ENCODE data around the gene TAS2R60. TPM values are rescaled to one million over a fixed set of nuclear protein-coding genes. Genes with fewer than 3 reads are reported as not detected.
A peak's percentile ranks its signal among the peaks of the same experiment; 100 is the strongest.

TAS2R60 gene
- total and polyA plus RNA-seq, 2 experiments from 2014 or later = 0.37 to 4.0 TPM

GRCh38 chr7:143407287-143408251 is 35.7 kb upstream of the TAS2R60 start:
- ATAC-seq = no peak; the same call in 1 of the 3 replicates
- Mint-ChIP-seq H3K27ac (peak overlapping the region; percentile 96), H3K4me3 (peak overlapping the region; percentile 95), H3K9me3 (no peaks in the 10 kb centered on the region; the same call in 2 of the 3 replicates), H3K27me3 (ENCODE audit: insufficient read depth, low read depth, poor library complexity) (peaks cover 34% of the 10 kb centered on the region), H3K4me1 (peaks cover 78% of the 10 kb centered on the region), H3K36me3 (ENCODE audit: low read depth) (peaks cover 44% of the 10 kb centered on the region)
- Histone ChIP-seq H2AFZ (no peak overlapping the region), H3K4me1 (ENCODE audit: insufficient read depth) (peaks cover 77% of the 10 kb centered on the region), H3K27ac (ENCODE audit: low read depth) (peak overlapping the region; percentile 83), H3K4me3 (peak overlapping the region; percentile 95), H3K79me2 (replicated peaks; ENCODE audit: insufficient read depth) (peaks cover 62% of the 10 kb centered on the region), H3K9me2 (ENCODE audit: insufficient read depth) (no peaks in the 10 kb centered on the region), H3K27me3 (ENCODE audit: insufficient read depth) (no peaks in the 10 kb centered on the region), H3K4me2 (peak overlapping the region; percentile 97), H4K20me1 (replicated peaks; ENCODE audit: insufficient read depth) (peaks cover 2% of the 10 kb centered on the region; the same call in 1 of the 2 replicates), H3F3A (replicated peaks; ENCODE audit: low read depth) (peaks cover 8% of the 10 kb centered on the region), H3K36me3 (ENCODE audit: insufficient read depth) (peaks cover 10% of the 10 kb centered on the region)
- DNase-seq (ENCODE audit: low spot score) = no peak
- TF ChIP-seq REST (IDR thresholded peaks at IDR 0.05; ENCODE audit: unreplicated experiment) (no peak), ZNF331 (CRISPR knock-in tag; IDR thresholded peaks at IDR 0.05; ENCODE audit: low read depth) (no peak), POLR2AphosphoS5 (IDR thresholded peaks at IDR 0.05; ENCODE audit: low read depth) (no peak; the same call in 1 of the 2 replicates)

GRCh38 chr7:143408252-143408685 is 35.0 kb upstream of the TAS2R60 start:
- H3K9me2 ChIP-seq (ENCODE audit: insufficient read depth) = no peaks in the 10 kb centered on the region
- DNase-seq (ENCODE audit: low spot score) (peak; percentile 47), ATAC-seq (peak; percentile 40)
- H3K36me3 ChIP-seq (ENCODE audit: insufficient read depth) = peaks cover 4% of the 10 kb centered on the region
- H3K36me3 Mint-ChIP-seq (ENCODE audit: low read depth) = peaks cover 41% of the 10 kb centered on the region
- H3F3A ChIP-seq (replicated peaks; ENCODE audit: low read depth) = peaks cover 8% of the 10 kb centered on the region
- peaks cover 55% of the 10 kb centered on the region for H3K79me2 ChIP-seq (replicated peaks; ENCODE audit: insufficient read depth)
- H2AFZ ChIP-seq = no peak overlapping the region
- peak overlapping the region; percentile 95 for H3K4me3 ChIP-seq
- peak overlapping the region; percentile 95 for H3K4me3 Mint-ChIP-seq
- peaks cover 85% of the 10 kb centered on the region for H3K4me1 Mint-ChIP-seq
- H3K4me2 ChIP-seq = peak overlapping the region; percentile 97
- H3K27me3 ChIP-seq (ENCODE audit: insufficient read depth) = no peaks in the 10 kb centered on the region
- peaks cover 2% of the 10 kb centered on the region; the same call in 1 of the 2 replicates for H4K20me1 ChIP-seq (replicated peaks; ENCODE audit: insufficient read depth)
- peak overlapping the region; percentile 96 for H3K27ac Mint-ChIP-seq
- peak overlapping the region; percentile 83 for H3K27ac ChIP-seq (ENCODE audit: low read depth)
- peaks cover 82% of the 10 kb centered on the region for H3K4me1 ChIP-seq (ENCODE audit: insufficient read depth)
- no peaks in the 10 kb centered on the region; the same call in 2 of the 3 replicates for H3K9me3 Mint-ChIP-seq
- TF ChIP-seq EZH2 (IDR thresholded peaks at IDR 0.05; ENCODE audit: low read depth, unreplicated experiment) (no peak), POLR2AphosphoS5 (IDR thresholded peaks at IDR 0.05; ENCODE audit: low read depth) (0 out of 2 replicates have a peak, but pooled peaks have one; percentile 38), REST (IDR thresholded peaks at IDR 0.05; ENCODE audit: unreplicated experiment) (no peak), EZH2phosphoT487 (IDR thresholded peaks at IDR 0.05; ENCODE audit: unreplicated experiment) (no peak), ZNF331 (CRISPR knock-in tag; IDR thresholded peaks at IDR 0.05; ENCODE audit: low read depth) (no peak), ETS1 (IDR thresholded peaks at IDR 0.05) (no peak), STAT1 (IDR thresholded peaks at IDR 0.05; ENCODE audit: unreplicated experiment) (no peak)
- H3K27me3 Mint-ChIP-seq (ENCODE audit: insufficient read depth, low read depth, poor library complexity) = peaks cover 34% of the 10 kb centered on the region
